ENCODE measurements around the gene CTNNA3.

DNA sequence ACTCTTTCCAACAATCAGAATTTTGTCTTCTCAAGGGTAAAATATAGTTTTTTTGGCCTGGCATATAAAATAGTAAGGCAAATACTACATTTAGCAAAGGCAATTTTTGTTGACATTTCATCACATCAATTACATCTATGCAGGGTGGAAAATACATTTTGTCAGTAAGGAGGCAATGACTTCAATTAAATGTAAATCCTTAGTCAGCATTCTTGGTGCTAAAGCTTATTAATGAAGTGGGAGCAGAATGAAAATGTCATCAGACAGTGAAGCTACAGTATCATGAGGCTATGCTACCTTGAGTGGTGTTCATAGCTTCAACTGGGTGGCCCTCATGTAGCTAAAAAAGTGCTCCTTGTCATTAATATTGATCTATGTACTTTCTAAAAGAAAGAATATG is 761.3 kb downstream of the CTNNA3 start:
- TF ChIP-seq ZNF16 (tag by site-specific recombination; IDR thresholded peaks at IDR 0.05; ENCODE audit: low read depth): no peak
- TF ChIP-seq, protein P1, sequence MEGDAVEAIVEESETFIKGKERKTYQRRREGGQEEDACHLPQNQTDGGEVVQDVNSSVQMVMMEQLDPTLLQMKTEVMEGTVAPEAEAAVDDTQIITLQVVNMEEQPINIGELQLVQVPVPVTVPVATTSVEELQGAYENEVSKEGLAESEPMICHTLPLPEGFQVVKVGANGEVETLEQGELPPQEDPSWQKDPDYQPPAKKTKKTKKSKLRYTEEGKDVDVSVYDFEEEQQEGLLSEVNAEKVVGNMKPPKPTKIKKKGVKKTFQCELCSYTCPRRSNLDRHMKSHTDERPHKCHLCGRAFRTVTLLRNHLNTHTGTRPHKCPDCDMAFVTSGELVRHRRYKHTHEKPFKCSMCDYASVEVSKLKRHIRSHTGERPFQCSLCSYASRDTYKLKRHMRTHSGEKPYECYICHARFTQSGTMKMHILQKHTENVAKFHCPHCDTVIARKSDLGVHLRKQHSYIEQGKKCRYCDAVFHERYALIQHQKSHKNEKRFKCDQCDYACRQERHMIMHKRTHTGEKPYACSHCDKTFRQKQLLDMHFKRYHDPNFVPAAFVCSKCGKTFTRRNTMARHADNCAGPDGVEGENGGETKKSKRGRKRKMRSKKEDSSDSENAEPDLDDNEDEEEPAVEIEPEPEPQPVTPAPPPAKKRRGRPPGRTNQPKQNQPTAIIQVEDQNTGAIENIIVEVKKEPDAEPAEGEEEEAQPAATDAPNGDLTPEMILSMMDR (tag by site-specific recombination; IDR thresholded peaks at IDR 0.05): no peak
- TF ChIP-seq MYNN (tag by site-specific recombination; IDR thresholded peaks at IDR 0.05; ENCODE audit: borderline replicate concordance): no peak
- TF ChIP-seq, protein P2, sequence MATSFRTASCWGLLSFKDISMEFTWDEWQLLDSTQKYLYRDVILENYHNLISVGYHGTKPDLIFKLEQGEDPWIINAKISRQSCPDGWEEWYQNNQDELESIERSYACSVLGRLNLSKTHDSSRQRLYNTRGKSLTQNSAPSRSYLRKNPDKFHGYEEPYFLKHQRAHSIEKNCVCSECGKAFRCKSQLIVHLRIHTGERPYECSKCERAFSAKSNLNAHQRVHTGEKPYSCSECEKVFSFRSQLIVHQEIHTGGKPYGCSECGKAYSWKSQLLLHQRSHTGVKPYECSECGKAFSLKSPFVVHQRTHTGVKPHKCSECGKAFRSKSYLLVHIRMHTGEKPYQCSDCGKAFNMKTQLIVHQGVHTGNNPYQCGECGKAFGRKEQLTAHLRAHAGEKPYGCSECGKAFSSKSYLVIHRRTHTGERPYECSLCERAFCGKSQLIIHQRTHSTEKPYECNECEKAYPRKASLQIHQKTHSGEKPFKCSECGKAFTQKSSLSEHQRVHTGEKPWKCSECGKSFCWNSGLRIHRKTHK (tag by site-specific recombination; IDR thresholded peaks at IDR 0.05): no peak
- TF ChIP-seq ZNF48 (tag by site-specific recombination; IDR thresholded peaks at IDR 0.05): no peak
- TF ChIP-seq PRDM1 (tag by site-specific recombination; IDR thresholded peaks at IDR 0.05): no peak
- TF ChIP-seq ZBTB20 (tag by site-specific recombination; IDR thresholded peaks at IDR 0.05): no peak
- TF ChIP-seq ZNF335 (tag by site-specific recombination; conservative IDR thresholded peaks at IDR 0.05): no peak
- no peak for TF ChIP-seq KLF1 (tag by site-specific recombination; IDR thresholded peaks at IDR 0.05)
- TF ChIP-seq, protein P3, sequence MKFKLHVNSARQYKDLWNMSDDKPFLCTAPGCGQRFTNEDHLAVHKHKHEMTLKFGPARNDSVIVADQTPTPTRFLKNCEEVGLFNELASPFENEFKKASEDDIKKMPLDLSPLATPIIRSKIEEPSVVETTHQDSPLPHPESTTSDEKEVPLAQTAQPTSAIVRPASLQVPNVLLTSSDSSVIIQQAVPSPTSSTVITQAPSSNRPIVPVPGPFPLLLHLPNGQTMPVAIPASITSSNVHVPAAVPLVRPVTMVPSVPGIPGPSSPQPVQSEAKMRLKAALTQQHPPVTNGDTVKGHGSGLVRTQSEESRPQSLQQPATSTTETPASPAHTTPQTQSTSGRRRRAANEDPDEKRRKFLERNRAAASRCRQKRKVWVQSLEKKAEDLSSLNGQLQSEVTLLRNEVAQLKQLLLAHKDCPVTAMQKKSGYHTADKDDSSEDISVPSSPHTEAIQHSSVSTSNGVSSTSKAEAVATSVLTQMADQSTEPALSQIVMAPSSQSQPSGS (tag by site-specific recombination; IDR thresholded peaks at IDR 0.05; ENCODE audit: low read depth): no peak
